CD14-positive monocyte (primary cell): ENCODE data around the gene ADGRL3. TPM values are rescaled to one million over a fixed set of nuclear protein-coding genes. Genes with fewer than 3 reads are reported as not detected.

ENCODE experiments used
- DNase-seq, 3 donors: peaks; one replicate each; pipeline ENCODE4 v3.0.0-alpha.2; 2011 to 2022
- H2AFZ ChIP-seq: 2 replicates; pipeline ENCODE4 v1.6.0; 2012; ENCODE audit warnings: mild to moderate bottlenecking, low read depth, low read length, inconsistent platforms; ENCODE audit not compliant: insufficient read depth, poor library complexity, severe bottlenecking
- H3K27ac ChIP-seq, 2 donors: 1 replicate in 1 of 2; 2 replicates in 1 of 2; pipeline ENCODE4 v1.5.1; 2012 to 2013; ENCODE audit warnings: low read length in 2 of 2, control low read depth in 1 of 2, inconsistent platforms in 1 of 2, low read depth in 1 of 2, mild to moderate bottlenecking in 1 of 2
- H3K27me3 ChIP-seq, 2 donors: one replicate each; pipeline versions ENCODE4 v1.6.0 to v1.6.1; 2011 to 2013; ENCODE audit warnings: low read length in 2 of 2; ENCODE audit not compliant: control insufficient read depth in 2 of 2, insufficient read depth in 2 of 2
- H3K36me3 ChIP-seq, 2 donors: replicated peaks in 1 of 2; 1 replicate in 1 of 2; 2 replicates in 1 of 2; pipeline versions ENCODE4 v1.5.1 to v1.6.1; 2012 to 2013; ENCODE audit warnings: low read length in 2 of 2, control low read depth in 1 of 2, inconsistent platforms in 1 of 2, mild to moderate bottlenecking in 1 of 2; ENCODE audit not compliant: insufficient read depth in 2 of 2, control insufficient read depth in 1 of 2
- H3K4me1 ChIP-seq, 2 donors: 1 replicate in 1 of 2; 2 replicates in 1 of 2; pipeline versions ENCODE4 v1.5.1 to v1.6.1; 2012 to 2013; ENCODE audit warnings: low read length in 2 of 2, control low read depth in 1 of 2, inconsistent platforms in 1 of 2, mild to moderate bottlenecking in 1 of 2, moderate library complexity in 1 of 2; ENCODE audit not compliant: insufficient read depth in 2 of 2, control insufficient read depth in 1 of 2
- H3K4me2 ChIP-seq: replicated peaks from 2 replicates; pipeline ENCODE3; 2012; ENCODE audit warnings: low read length, moderate library complexity, mild to moderate bottlenecking; ENCODE audit not compliant: poor library complexity, severe bottlenecking; ENCODE audit errors: extremely low read depth
- H3K4me3 ChIP-seq, 3 experiments: fragments of 200-600 bp in 1 of 3; sonication (generic) in 1 of 3; replicated peaks in 1 of 3; 1 replicate in 2 of 3; 2 replicates in 1 of 3; pipeline ENCODE4 v1.5.1; 2011 to 2013; ENCODE audit warnings: low read length in 3 of 3, mild to moderate bottlenecking in 3 of 3, control low read depth in 2 of 3, low read depth in 2 of 3, inconsistent platforms in 1 of 3, moderate library complexity in 1 of 3
- H3K79me2 ChIP-seq: 2 replicates; pipeline ENCODE4 v1.6.0; 2012; ENCODE audit warnings: mild to moderate bottlenecking, control low read depth, inconsistent platforms, low read length, moderate library complexity; ENCODE audit not compliant: insufficient read depth
- H3K9ac ChIP-seq: 2 replicates; pipeline ENCODE4 v1.6.0; 2017; ENCODE audit warnings: low read length, mild to moderate bottlenecking; ENCODE audit not compliant: insufficient read depth, poor library complexity, severe bottlenecking
- H3K9me3 ChIP-seq, 2 donors: replicated peaks in 1 of 2; 1 replicate in 1 of 2; 2 replicates in 1 of 2; pipeline versions ENCODE4 v1.5.1 to v1.6.1; 2012 to 2013; ENCODE audit warnings: low read length in 2 of 2, control low read depth in 1 of 2; ENCODE audit not compliant: control insufficient read depth in 1 of 2, insufficient read depth in 1 of 2
- H4K20me1 ChIP-seq: 2 replicates; pipeline ENCODE4 v1.6.0; 2012; ENCODE audit warnings: mild to moderate bottlenecking, low read length, control low read depth, moderate library complexity; ENCODE audit not compliant: insufficient read depth
- H3K27ac Mint-ChIP-seq, 7 donors: one replicate each; pipeline ENCODE4 v1.8.0; 2020; ENCODE audit warnings: mild to moderate bottlenecking in 7 of 7, mixed read lengths in 7 of 7, moderate library complexity in 6 of 7, inconsistent platforms in 2 of 7
- H3K27me3 Mint-ChIP-seq, 3 donors: one replicate each; pipeline ENCODE4 v1.8.0; 2021 to 2022; ENCODE audit warnings: low read depth in 3 of 3, mild to moderate bottlenecking in 3 of 3, mixed read lengths in 3 of 3, moderate library complexity in 3 of 3, inconsistent platforms in 1 of 3
- H3K36me3 Mint-ChIP-seq, 2 donors: one replicate each; pipeline ENCODE4 v1.8.0; 2020; ENCODE audit warnings: mixed read lengths in 2 of 2, inconsistent platforms in 1 of 2, mild to moderate bottlenecking in 1 of 2
- H3K4me1 Mint-ChIP-seq: one replicate; pipeline ENCODE4 v1.8.0; 2020; ENCODE audit warnings: mild to moderate bottlenecking, mixed read lengths
- H3K4me3 Mint-ChIP-seq, 2 donors: one replicate each; pipeline ENCODE4 v1.8.0; 2020; ENCODE audit warnings: mild to moderate bottlenecking in 2 of 2, mixed read lengths in 2 of 2, moderate library complexity in 1 of 2
- H3K9me3 Mint-ChIP-seq, 7 donors: one replicate each; pipeline ENCODE4 v1.8.0; 2020 to 2022; ENCODE audit warnings: mixed read lengths in 7 of 7, mild to moderate bottlenecking in 6 of 7, moderate library complexity in 6 of 7, inconsistent platforms in 2 of 7
- WGBS: methylation state at CpG from one replicate; pipeline ENCODE4 v1.1.5; 2013; ENCODE audit warnings: missing lambda C conversion rate; ENCODE audit not compliant: insufficient coverage; 5-methylcytosine and 5-hydroxymethylcytosine counted together
- intact Hi-C, 2 donors: fragments of 100-400 bp; cut with micrococcal nuclease; formaldehyde crosslinking; loops; one replicate each; pipeline versions ENCODE4 v1.15.0 to v1.15.1; 2023
- polyA plus RNA-seq, 3 donors: library from polyadenylated mRNA; depleted of rRNA in 1 of 3; unstranded in 2 of 3; stranded (reverse) in 1 of 3; fragments of 300-500 nt in 2 of 3; fragments of >200 nt in 1 of 3; fragmentation: Illumina TruSeq in 2 of 3; gene quantifications; 1 replicate in 2 of 3; 2 replicates in 1 of 3; pipeline ENCODE4 v1.2.3, GENCODE V29; 2012 to 2021
- TF ChIP-seq, protein P1 (sequence below): fragments of 200-600 bp; IDR thresholded peaks from one replicate; pipeline ENCODE4 v1.8.0; 2022; ENCODE audit warnings: antibody characterized with exemption, mild to moderate bottlenecking

Gene ADGRL3
- polyA plus RNA-seq, 3 donors: not detected

- no peak overlapping the region for H3K27ac ChIP-seq
- no peaks in the 10 kb centered on the region for H4K20me1 ChIP-seq
- no peak overlapping the region for H3K27ac Mint-ChIP-seq
- 100% methylated on average over 1 of the region's 2 CpGs for WGBS
- H3K4me3 Mint-ChIP-seq: no peak overlapping the region
- no peaks in the 10 kb centered on the region for H3K79me2 ChIP-seq
- H3K27me3 ChIP-seq: no peaks in the 10 kb centered on the region
- H3K36me3 ChIP-seq: no peaks in the 10 kb centered on the region
- H3K4me1 ChIP-seq: no peaks in the 10 kb centered on the region
- TF ChIP-seq, protein P1, sequence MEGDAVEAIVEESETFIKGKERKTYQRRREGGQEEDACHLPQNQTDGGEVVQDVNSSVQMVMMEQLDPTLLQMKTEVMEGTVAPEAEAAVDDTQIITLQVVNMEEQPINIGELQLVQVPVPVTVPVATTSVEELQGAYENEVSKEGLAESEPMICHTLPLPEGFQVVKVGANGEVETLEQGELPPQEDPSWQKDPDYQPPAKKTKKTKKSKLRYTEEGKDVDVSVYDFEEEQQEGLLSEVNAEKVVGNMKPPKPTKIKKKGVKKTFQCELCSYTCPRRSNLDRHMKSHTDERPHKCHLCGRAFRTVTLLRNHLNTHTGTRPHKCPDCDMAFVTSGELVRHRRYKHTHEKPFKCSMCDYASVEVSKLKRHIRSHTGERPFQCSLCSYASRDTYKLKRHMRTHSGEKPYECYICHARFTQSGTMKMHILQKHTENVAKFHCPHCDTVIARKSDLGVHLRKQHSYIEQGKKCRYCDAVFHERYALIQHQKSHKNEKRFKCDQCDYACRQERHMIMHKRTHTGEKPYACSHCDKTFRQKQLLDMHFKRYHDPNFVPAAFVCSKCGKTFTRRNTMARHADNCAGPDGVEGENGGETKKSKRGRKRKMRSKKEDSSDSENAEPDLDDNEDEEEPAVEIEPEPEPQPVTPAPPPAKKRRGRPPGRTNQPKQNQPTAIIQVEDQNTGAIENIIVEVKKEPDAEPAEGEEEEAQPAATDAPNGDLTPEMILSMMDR: no peak
- no peak overlapping the region for H3K4me2 ChIP-seq
- H3K4me1 Mint-ChIP-seq: no peaks in the 10 kb centered on the region
- intact Hi-C loops: no loop called here
- no peak overlapping the region for H2AFZ ChIP-seq
- H3K9ac ChIP-seq: no peak overlapping the region
- peaks cover 0 to 5% (median 0%) of the 10 kb centered on the region in 7 donors for H3K9me3 Mint-ChIP-seq
- H3K36me3 Mint-ChIP-seq: no peaks in the 10 kb centered on the region
- DNase-seq: no peak
- peaks cover 0 to 3% of the 10 kb centered on the region in 2 donors for H3K9me3 ChIP-seq
- H3K4me3 ChIP-seq: no peak overlapping the region
- peaks cover 0 to 1% (median 0%) of the 10 kb centered on the region in 3 donors for H3K27me3 Mint-ChIP-seq
These were observed 475.3 kb downstream of the ADGRL3 start for GRCh38 chr4:61675464-61675863.

DNA sequence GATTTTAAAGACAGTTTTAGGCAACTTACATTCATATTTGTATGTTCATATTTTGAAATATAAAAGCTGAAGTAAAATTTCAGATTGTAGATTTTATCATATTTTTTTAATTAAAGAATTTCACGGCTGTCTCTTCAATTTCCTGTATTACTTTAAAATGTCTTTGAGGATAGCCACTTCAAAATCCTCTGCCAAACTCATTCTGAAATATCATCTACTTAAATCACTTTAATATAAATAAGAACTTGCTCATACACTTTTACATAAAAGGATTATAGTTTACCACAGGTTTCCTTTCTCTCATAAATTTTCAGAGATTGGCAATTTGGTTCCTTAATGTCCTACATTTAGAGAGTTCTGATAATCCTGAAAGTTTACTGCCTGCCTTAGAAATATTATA lies 478.2 kb downstream of the ADGRL3 start:
- intact Hi-C loops: no loop called here
- Histone ChIP-seq H3K4me3 (no peak overlapping the region), H3K9me3 (no peaks in the 10 kb centered on the region), H2AFZ (no peak overlapping the region), H3K4me2 (no peak overlapping the region), H3K79me2 (no peaks in the 10 kb centered on the region), H3K36me3 (no peaks in the 10 kb centered on the region), H3K27me3 (no peaks in the 10 kb centered on the region), H3K4me1 (no peaks in the 10 kb centered on the region), H3K27ac (no peak overlapping the region), H3K9ac (no peak overlapping the region), H4K20me1 (no peaks in the 10 kb centered on the region)
- H3K36me3 Mint-ChIP-seq: no peaks in the 10 kb centered on the region
- peaks cover 0 to 3% (median 0%) of the 10 kb centered on the region in 7 donors for H3K9me3 Mint-ChIP-seq
- WGBS: no CpG with 5 or more reads among the region's 1 CpG
- DNase-seq: no peak
- no peaks in the 10 kb centered on the region for H3K4me1 Mint-ChIP-seq
- H3K4me3 Mint-ChIP-seq: no peak overlapping the region
- H3K27me3 Mint-ChIP-seq: no peaks in the 10 kb centered on the region
- TF ChIP-seq, protein P1: no peak
- H3K27ac Mint-ChIP-seq: no peak overlapping the region
